ENCODE data around the gene LEFTY1.

- TF ChIP-seq, protein P1, sequence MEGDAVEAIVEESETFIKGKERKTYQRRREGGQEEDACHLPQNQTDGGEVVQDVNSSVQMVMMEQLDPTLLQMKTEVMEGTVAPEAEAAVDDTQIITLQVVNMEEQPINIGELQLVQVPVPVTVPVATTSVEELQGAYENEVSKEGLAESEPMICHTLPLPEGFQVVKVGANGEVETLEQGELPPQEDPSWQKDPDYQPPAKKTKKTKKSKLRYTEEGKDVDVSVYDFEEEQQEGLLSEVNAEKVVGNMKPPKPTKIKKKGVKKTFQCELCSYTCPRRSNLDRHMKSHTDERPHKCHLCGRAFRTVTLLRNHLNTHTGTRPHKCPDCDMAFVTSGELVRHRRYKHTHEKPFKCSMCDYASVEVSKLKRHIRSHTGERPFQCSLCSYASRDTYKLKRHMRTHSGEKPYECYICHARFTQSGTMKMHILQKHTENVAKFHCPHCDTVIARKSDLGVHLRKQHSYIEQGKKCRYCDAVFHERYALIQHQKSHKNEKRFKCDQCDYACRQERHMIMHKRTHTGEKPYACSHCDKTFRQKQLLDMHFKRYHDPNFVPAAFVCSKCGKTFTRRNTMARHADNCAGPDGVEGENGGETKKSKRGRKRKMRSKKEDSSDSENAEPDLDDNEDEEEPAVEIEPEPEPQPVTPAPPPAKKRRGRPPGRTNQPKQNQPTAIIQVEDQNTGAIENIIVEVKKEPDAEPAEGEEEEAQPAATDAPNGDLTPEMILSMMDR (IDR thresholded peaks at IDR 0.05; ENCODE audit: borderline replicate concordance, extremely low read depth, low read length, poor library complexity, severe bottlenecking), result no peak
- no peak for TF ChIP-seq EZH2 (IDR thresholded peaks at IDR 0.05; ENCODE audit: borderline replicate concordance, low read depth, low read length, severe bottlenecking)
Observed at GRCh38 chr1:225874431-225874830, 14.5 kb downstream of the LEFTY1 start.

Measured in DND-41 (cell line).